ENCODE measurements around the gene CLCN7. TPM values are rescaled to one million over a fixed set of nuclear protein-coding genes. Genes with fewer than 3 reads are reported as not detected.

Gene CLCN7
- total RNA-seq, 1 donor from 2014 or later: 36.6 TPM

GRCh38 chr16:1455190-1456171 is 19.3 kb downstream of the CLCN7 start:
- H3K4me3 ChIP-seq (ENCODE audit: low read depth, low read length): no peak overlapping the region
- H3K36me3 ChIP-seq (ENCODE audit: control insufficient read depth, insufficient read depth, low read length): peaks cover 4% of the 10 kb centered on the region
- DNase-seq (ENCODE audit: low read depth) (no peak), FAIRE-seq (no peak)
- no peak for TF ChIP-seq CTCF (IDR thresholded peaks at IDR 0.05; ENCODE audit: insufficient read depth, low read length, severe bottlenecking)
- H3K27me3 ChIP-seq (ENCODE audit: control insufficient read depth, insufficient read depth, low read length): no peaks in the 10 kb centered on the region

GRCh38 chr16:1454561-1454960 is 20.3 kb downstream of the CLCN7 start:
- Histone ChIP-seq H3K4me3 (ENCODE audit: low read depth, low read length) (no peak overlapping the region), H3K36me3 (ENCODE audit: control insufficient read depth, insufficient read depth, low read length) (peaks cover 6% of the 10 kb centered on the region), H3K27me3 (ENCODE audit: control insufficient read depth, insufficient read depth, low read length) (no peaks in the 10 kb centered on the region)
- FAIRE-seq: no peak
- no peak for DNase-seq (ENCODE audit: low read depth)
- no peak for TF ChIP-seq CTCF (IDR thresholded peaks at IDR 0.05; ENCODE audit: insufficient read depth, low read length, severe bottlenecking)

GRCh38 chr16:1453316-1453715 is 21.5 kb downstream of the CLCN7 start:
- H3K27me3 ChIP-seq (ENCODE audit: control insufficient read depth, insufficient read depth, low read length): no peaks in the 10 kb centered on the region
- TF ChIP-seq CTCF (IDR thresholded peaks at IDR 0.05; ENCODE audit: insufficient read depth, low read length, severe bottlenecking): no peak
- H3K36me3 ChIP-seq (ENCODE audit: control insufficient read depth, insufficient read depth, low read length): peaks cover 8% of the 10 kb centered on the region
- no peak for DNase-seq (ENCODE audit: low read depth)
- no peak overlapping the region for H3K4me3 ChIP-seq (ENCODE audit: low read depth, low read length)
- no peak for FAIRE-seq

- no peak for TF ChIP-seq CTCF (IDR thresholded peaks at IDR 0.05; ENCODE audit: insufficient read depth, low read length, severe bottlenecking)
- DNase-seq (ENCODE audit: low read depth): no peak
- H3K27me3 ChIP-seq (ENCODE audit: control insufficient read depth, insufficient read depth, low read length): no peaks in the 10 kb centered on the region
- peaks cover 11% of the 10 kb centered on the region for H3K36me3 ChIP-seq (ENCODE audit: control insufficient read depth, insufficient read depth, low read length)
- H3K4me3 ChIP-seq (ENCODE audit: low read depth, low read length): no peak overlapping the region
- no peak for FAIRE-seq
These were observed 22.3 kb downstream of the CLCN7 start for GRCh38 chr16:1452530-1452929.

- H3K36me3 ChIP-seq (ENCODE audit: control insufficient read depth, insufficient read depth, low read length): peaks cover 9% of the 10 kb centered on the region
- DNase-seq (ENCODE audit: low read depth) (no peak), FAIRE-seq (no peak)
- TF ChIP-seq CTCF (IDR thresholded peaks at IDR 0.05; ENCODE audit: insufficient read depth, low read length, severe bottlenecking): no peak
- no peak overlapping the region for H3K4me3 ChIP-seq (ENCODE audit: low read depth, low read length)
- H3K27me3 ChIP-seq (ENCODE audit: control insufficient read depth, insufficient read depth, low read length): no peaks in the 10 kb centered on the region
These were observed 23.0 kb downstream of the CLCN7 start for GRCh38 chr16:1451702-1452392.
